Measurements from ENCODE around the gene BIRC2.
"Not testable (repeated sequence)": the region's sequence is repeated elsewhere in the genome, so short reads cannot be mapped to it uniquely, and the experiment has no call there.

Gene BIRC2

GRCh38 chr11:102325088-102325487, 21.9 kb upstream of the BIRC2 start:
- peaks cover 9% of the 10 kb centered on the region for H3K36me3 ChIP-seq (ENCODE audit: control insufficient read depth, insufficient read depth, low read length)
- no peak for DNase-seq (ENCODE audit: extremely low read depth, insufficient read length)
- no peak for TF ChIP-seq CTCF (IDR thresholded peaks at IDR 0.05; ENCODE audit: insufficient read depth, low read length, poor library complexity, severe bottlenecking)
- no peak overlapping the region for H3K4me3 ChIP-seq (replicated peaks; ENCODE audit: low read depth, low read length)
- no peaks in the 10 kb centered on the region for H3K27me3 ChIP-seq (replicated peaks; ENCODE audit: control insufficient read depth, insufficient read depth, low read length)

GRCh38 chr11:102328748-102329147, 18.3 kb upstream of the BIRC2 start:
- no peak overlapping the region for H3K4me3 ChIP-seq (replicated peaks; ENCODE audit: low read depth, low read length)
- peaks cover 18% of the 10 kb centered on the region for H3K36me3 ChIP-seq (ENCODE audit: control insufficient read depth, insufficient read depth, low read length)
- no peak for DNase-seq (ENCODE audit: extremely low read depth, insufficient read length)
- H3K27me3 ChIP-seq (replicated peaks; ENCODE audit: control insufficient read depth, insufficient read depth, low read length), result no peaks in the 10 kb centered on the region
- TF ChIP-seq CTCF (IDR thresholded peaks at IDR 0.05; ENCODE audit: insufficient read depth, low read length, poor library complexity, severe bottlenecking), result no peak

GRCh38 chr11:102330231-102330630, 16.8 kb upstream of the BIRC2 start:
- DNase-seq (ENCODE audit: extremely low read depth, insufficient read length), result no peak
- Histone ChIP-seq H3K36me3 (ENCODE audit: control insufficient read depth, insufficient read depth, low read length) (peaks cover 19% of the 10 kb centered on the region), H3K27me3 (replicated peaks; ENCODE audit: control insufficient read depth, insufficient read depth, low read length) (no peaks in the 10 kb centered on the region), H3K4me3 (replicated peaks; ENCODE audit: low read depth, low read length) (no peak overlapping the region)
- TF ChIP-seq CTCF (IDR thresholded peaks at IDR 0.05; ENCODE audit: insufficient read depth, low read length, poor library complexity, severe bottlenecking), result no peak

GRCh38 chr11:102331341-102331740, 15.7 kb upstream of the BIRC2 start:
- Histone ChIP-seq H3K4me3 (replicated peaks; ENCODE audit: low read depth, low read length) (no peak overlapping the region), H3K36me3 (ENCODE audit: control insufficient read depth, insufficient read depth, low read length) (peaks cover 20% of the 10 kb centered on the region), H3K27me3 (replicated peaks; ENCODE audit: control insufficient read depth, insufficient read depth, low read length) (no peaks in the 10 kb centered on the region)
- DNase-seq (ENCODE audit: extremely low read depth, insufficient read length), result no peak
- TF ChIP-seq CTCF (IDR thresholded peaks at IDR 0.05; ENCODE audit: insufficient read depth, low read length, poor library complexity, severe bottlenecking), result no peak

GRCh38 chr11:102332611-102332994, 14.4 kb upstream of the BIRC2 start:
- no peak for DNase-seq (ENCODE audit: extremely low read depth, insufficient read length)
- Histone ChIP-seq H3K36me3 (ENCODE audit: control insufficient read depth, insufficient read depth, low read length) (peaks cover 15% of the 10 kb centered on the region), H3K4me3 (replicated peaks; ENCODE audit: low read depth, low read length) (no peak overlapping the region), H3K27me3 (replicated peaks; ENCODE audit: control insufficient read depth, insufficient read depth, low read length) (no peaks in the 10 kb centered on the region)
- no peak for TF ChIP-seq CTCF (IDR thresholded peaks at IDR 0.05; ENCODE audit: insufficient read depth, low read length, poor library complexity, severe bottlenecking)

GRCh38 chr11:102338479-102339010, 8.5 kb upstream of the BIRC2 start:
- peaks cover 8% of the 10 kb centered on the region for H3K36me3 ChIP-seq (ENCODE audit: control insufficient read depth, insufficient read depth, low read length)
- H3K4me3 ChIP-seq (replicated peaks; ENCODE audit: low read depth, low read length), result no peak overlapping the region
- no peak for DNase-seq (ENCODE audit: extremely low read depth, insufficient read length)
- H3K27me3 ChIP-seq (replicated peaks; ENCODE audit: control insufficient read depth, insufficient read depth, low read length), result no peaks in the 10 kb centered on the region
- TF ChIP-seq CTCF (IDR thresholded peaks at IDR 0.05; ENCODE audit: insufficient read depth, low read length, poor library complexity, severe bottlenecking), result no peak

- not testable (repeated sequence) for H3K36me3 ChIP-seq (ENCODE audit: control insufficient read depth, insufficient read depth, low read length); DNase-seq (ENCODE audit: extremely low read depth, insufficient read length); H3K27me3 ChIP-seq (replicated peaks; ENCODE audit: control insufficient read depth, insufficient read depth, low read length); H3K4me3 ChIP-seq (replicated peaks; ENCODE audit: low read depth, low read length)
Measured at GRCh38 chr11:102341311-102341710, 5.7 kb upstream of the BIRC2 start.
